Measurements from ENCODE around the gene MGRN1.

MGRN1 gene

GRCh38 chr16:4614571-4615383 is 9.8 kb upstream of the MGRN1 start, which contains the start of gene UBALD1:
Gene UBALD1, minus strand, starts transcription at chr16:4614888. Its CDS starts 91 bp downstream, at chr16:4614797.
- H3K27ac ChIP-seq (replicated peaks): peak within 1 kb of the TSS; percentile 88
- peak within 1 kb of the TSS; percentile 95 for H3K4me3 ChIP-seq (replicated peaks; ENCODE audit: insufficient read depth, low read length)
- peak; percentile 85 for DNase-seq (ENCODE audit: low read depth in 1 of 2, low spot score in 1 of 2)
- H3K27me3 ChIP-seq (ENCODE audit: insufficient read depth, poor library complexity, severe bottlenecking): no peaks in the 10 kb centered on the region
- TF ChIP-seq SPI1 (IDR thresholded peaks at IDR 0.05; ENCODE audit: borderline replicate concordance, low read depth) (no peak), POLR2AphosphoS5 (IDR thresholded peaks at IDR 0.05; ENCODE audit: low read depth) (peak; percentile 60; the same call in 1 of the 2 replicates), REST (IDR thresholded peaks at IDR 0.05; ENCODE audit: insufficient replicate concordance, low read depth) (no peak), GABPA (IDR thresholded peaks at IDR 0.05; ENCODE audit: low read depth) (peak; percentile 30; the same call in 1 of the 2 replicates)

GRCh38 chr16:4615384-4616046 is 9.1 kb upstream of the MGRN1 start:
- TF ChIP-seq POLR2AphosphoS5 (IDR thresholded peaks at IDR 0.05; ENCODE audit: low read depth): no peak
- no peak for TF ChIP-seq GABPA (IDR thresholded peaks at IDR 0.05; ENCODE audit: low read depth)
- no peak for TF ChIP-seq CTCF (IDR thresholded peaks at IDR 0.05; ENCODE audit: insufficient read depth, low read length)
- no peak for TF ChIP-seq SPI1 (IDR thresholded peaks at IDR 0.05; ENCODE audit: borderline replicate concordance, low read depth)
- no peak for TF ChIP-seq REST (IDR thresholded peaks at IDR 0.05; ENCODE audit: insufficient replicate concordance, low read depth)
- H3K4me3 ChIP-seq (replicated peaks; ENCODE audit: insufficient read depth, low read length): peak overlapping the region; percentile 13
- peak overlapping the region; percentile 88 for H3K27ac ChIP-seq (replicated peaks)

GRCh38 chr16:4616047-4616811 is 8.4 kb upstream of the MGRN1 start:
- TF ChIP-seq REST (IDR thresholded peaks at IDR 0.05; ENCODE audit: insufficient replicate concordance, low read depth) (no peak), GABPA (IDR thresholded peaks at IDR 0.05; ENCODE audit: low read depth) (peak; percentile 52), CTCF (IDR thresholded peaks at IDR 0.05; ENCODE audit: insufficient read depth, low read length) (peak; percentile 26), POLR2AphosphoS5 (IDR thresholded peaks at IDR 0.05; ENCODE audit: low read depth) (peak; percentile 66), SPI1 (IDR thresholded peaks at IDR 0.05; ENCODE audit: borderline replicate concordance, low read depth) (peak; percentile 4; the same call in 1 of the 2 replicates)
- Histone ChIP-seq H3K27ac (replicated peaks) (peak overlapping the region; percentile 90), H3K27me3 (ENCODE audit: insufficient read depth, poor library complexity, severe bottlenecking) (no peaks in the 10 kb centered on the region), H3K4me3 (replicated peaks; ENCODE audit: insufficient read depth, low read length) (peak overlapping the region; percentile 32)
- DNase-seq (ENCODE audit: low read depth in 1 of 2, low spot score in 1 of 2): peak; percentile 98 to 100

More at GRCh38 chr16:4615384-4616046, 9.1 kb upstream of the MGRN1 start:
- H3K27me3 ChIP-seq (ENCODE audit: insufficient read depth, poor library complexity, severe bottlenecking): no peaks in the 10 kb centered on the region
- DNase-seq (ENCODE audit: low read depth in 1 of 2, low spot score in 1 of 2): no peak
